BE2C (cell line): ENCODE data around the gene SFXN1.
A peak's percentile ranks its signal among the peaks of the same experiment; 100 is the strongest.

Experiments used
- DNase-seq: peaks from one replicate; pipeline ENCODE4 v3.0.0-alpha.2; 2020
- H3K27me3 ChIP-seq: fragments of 250-450 bp; sonication (Bioruptor Pico); 2 replicates; pipeline ENCODE4 v1.5.1; 2020; ENCODE audit warnings: mild to moderate bottlenecking
- H3K36me3 ChIP-seq: fragments of 250-450 bp; sonication (Bioruptor Pico); 2 replicates; pipeline ENCODE4 v1.5.1; 2020; ENCODE audit warnings: mild to moderate bottlenecking
- H3K4me1 ChIP-seq: fragments of 250-450 bp; sonication (Bioruptor Pico); 2 replicates; pipeline ENCODE4 v1.5.1; 2020
- H3K4me3 ChIP-seq: 2 replicates; pipeline ENCODE4 v1.5.1; 2011; ENCODE audit warnings: low read depth, low read length
- H3K9me3 ChIP-seq: fragments of 250-450 bp; sonication (Bioruptor Pico); 2 replicates; pipeline ENCODE4 v1.5.1; 2020
- TF ChIP-seq, protein P1 (sequence below): IDR thresholded peaks from 2 replicates; pipeline ENCODE4 v1.5.1; 2012; ENCODE audit warnings: mild to moderate bottlenecking, low read depth, low read length

Gene SFXN1

GRCh38 chr5:175469916-175470315 is 8.4 kb upstream of the SFXN1 start:
- Histone ChIP-seq H3K4me1 (no peaks in the 10 kb centered on the region), H3K4me3 (no peak overlapping the region), H3K27me3 (peaks cover 31% of the 10 kb centered on the region), H3K9me3 (no peaks in the 10 kb centered on the region), H3K36me3 (no peaks in the 10 kb centered on the region)
- DNase-seq = no peak
- TF ChIP-seq, protein P1, sequence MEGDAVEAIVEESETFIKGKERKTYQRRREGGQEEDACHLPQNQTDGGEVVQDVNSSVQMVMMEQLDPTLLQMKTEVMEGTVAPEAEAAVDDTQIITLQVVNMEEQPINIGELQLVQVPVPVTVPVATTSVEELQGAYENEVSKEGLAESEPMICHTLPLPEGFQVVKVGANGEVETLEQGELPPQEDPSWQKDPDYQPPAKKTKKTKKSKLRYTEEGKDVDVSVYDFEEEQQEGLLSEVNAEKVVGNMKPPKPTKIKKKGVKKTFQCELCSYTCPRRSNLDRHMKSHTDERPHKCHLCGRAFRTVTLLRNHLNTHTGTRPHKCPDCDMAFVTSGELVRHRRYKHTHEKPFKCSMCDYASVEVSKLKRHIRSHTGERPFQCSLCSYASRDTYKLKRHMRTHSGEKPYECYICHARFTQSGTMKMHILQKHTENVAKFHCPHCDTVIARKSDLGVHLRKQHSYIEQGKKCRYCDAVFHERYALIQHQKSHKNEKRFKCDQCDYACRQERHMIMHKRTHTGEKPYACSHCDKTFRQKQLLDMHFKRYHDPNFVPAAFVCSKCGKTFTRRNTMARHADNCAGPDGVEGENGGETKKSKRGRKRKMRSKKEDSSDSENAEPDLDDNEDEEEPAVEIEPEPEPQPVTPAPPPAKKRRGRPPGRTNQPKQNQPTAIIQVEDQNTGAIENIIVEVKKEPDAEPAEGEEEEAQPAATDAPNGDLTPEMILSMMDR = no peak

GRCh38 chr5:175470781-175471180 is 7.6 kb upstream of the SFXN1 start:
- DNase-seq = no peak

GRCh38 chr5:175471196-175471595 is 7.2 kb upstream of the SFXN1 start:
- TF ChIP-seq, protein P1 = no peak
- Histone ChIP-seq H3K36me3 (no peaks in the 10 kb centered on the region), H3K9me3 (no peaks in the 10 kb centered on the region), H3K27me3 (peaks cover 27% of the 10 kb centered on the region), H3K4me1 (no peaks in the 10 kb centered on the region), H3K4me3 (no peak overlapping the region)
- no peak for DNase-seq

More at GRCh38 chr5:175470781-175471180, 7.6 kb upstream of the SFXN1 start:
- no peaks in the 10 kb centered on the region for H3K4me1 ChIP-seq
- TF ChIP-seq, protein P1 = no peak
- H3K27me3 ChIP-seq = peaks cover 31% of the 10 kb centered on the region
- no peaks in the 10 kb centered on the region for H3K36me3 ChIP-seq
- no peak overlapping the region for H3K4me3 ChIP-seq
- H3K9me3 ChIP-seq = no peaks in the 10 kb centered on the region

GRCh38 chr5:175471628-175472027 is 6.7 kb upstream of the SFXN1 start:
- DNase-seq = peak; percentile 27

GRCh38 chr5:175472378-175472777 is 6.0 kb upstream of the SFXN1 start:
- peaks cover 23% of the 10 kb centered on the region for H3K27me3 ChIP-seq
- TF ChIP-seq, protein P1 = no peak
- H3K4me3 ChIP-seq = no peak overlapping the region
- no peaks in the 10 kb centered on the region for H3K9me3 ChIP-seq
- H3K4me1 ChIP-seq = no peaks in the 10 kb centered on the region
- no peaks in the 10 kb centered on the region for H3K36me3 ChIP-seq
- no peak for DNase-seq

More at GRCh38 chr5:175471628-175472027, 6.7 kb upstream of the SFXN1 start:
- H3K4me3 ChIP-seq = no peak overlapping the region
- no peaks in the 10 kb centered on the region for H3K9me3 ChIP-seq
- H3K27me3 ChIP-seq = peaks cover 27% of the 10 kb centered on the region
- TF ChIP-seq, protein P1 = no peak
- H3K4me1 ChIP-seq = no peaks in the 10 kb centered on the region
- no peaks in the 10 kb centered on the region for H3K36me3 ChIP-seq

DNA sequence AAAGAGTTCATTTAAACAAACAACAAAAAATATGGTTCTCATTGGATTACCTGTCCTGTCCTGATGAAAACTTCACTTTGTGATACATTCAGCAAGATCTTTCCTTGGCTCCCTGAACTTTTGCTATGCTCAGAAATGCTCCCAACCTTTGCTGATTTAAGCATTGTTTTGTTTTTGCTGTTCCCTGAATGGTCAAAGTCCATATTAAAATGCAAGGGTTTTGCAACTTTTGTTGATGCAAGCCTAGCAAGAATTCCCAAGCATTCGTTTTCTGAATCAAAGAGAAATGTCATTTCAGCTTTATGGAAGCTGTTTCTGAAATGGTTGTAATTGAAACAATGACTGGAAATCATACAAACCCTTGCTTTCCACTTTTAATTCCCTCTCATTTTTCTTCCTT is 3.1 kb upstream of the SFXN1 start:
- H3K36me3 ChIP-seq = peaks cover 3% of the 10 kb centered on the region; the same call in 1 of the 2 replicates
- H3K4me1 ChIP-seq = no peaks in the 10 kb centered on the region
- peaks cover 6% of the 10 kb centered on the region for H3K27me3 ChIP-seq
- no peak for DNase-seq
- no peaks in the 10 kb centered on the region for H3K9me3 ChIP-seq
- TF ChIP-seq, protein P1 = no peak
- no peak overlapping the region for H3K4me3 ChIP-seq
